Esophagus squamous epithelium (tissue), 5 donors: Measurements from ENCODE around the gene GOLGA6L22. TPM values are rescaled to one million over a fixed set of nuclear protein-coding genes. Genes with fewer than 3 reads are reported as not detected.
A peak's percentile ranks its signal among the peaks of the same experiment; 100 is the strongest.
"Not testable (repeated sequence)": the region's sequence is repeated elsewhere in the genome, so short reads cannot be mapped to it uniquely, and the experiment has no call there.

Experiments
- DNase-seq: peaks from one replicate; lab custom pipeline; 2025; lab: John Stamatoyannopoulos, UW
- H3K27ac ChIP-seq, 4 donors: fragments of 200-600 bp; sonication (generic); one replicate each; pipeline ENCODE4 v1.5.1; 2016 to 2019; ENCODE audit warnings: mild to moderate bottlenecking in 1 of 4
- H3K27me3 ChIP-seq, 4 donors: fragments of 200-600 bp; sonication (generic); 1 replicate in 3 of 4; 2 replicates in 1 of 4; pipeline versions ENCODE4 v1.5.1 to v1.6.0; 2017 to 2021; ENCODE audit warnings: antibody characterized with exemption in 1 of 4
- H3K36me3 ChIP-seq, 3 donors: fragments of 200-600 bp; sonication (generic); one replicate each; pipeline ENCODE4 v1.5.1; 2016 to 2019
- H3K4me1 ChIP-seq, 3 donors: fragments of 200-600 bp; sonication (generic); one replicate each; pipeline ENCODE4 v1.5.1; 2017 to 2019
- H3K4me3 ChIP-seq, 4 donors: fragments of 200-600 bp; sonication (generic); 1 replicate in 3 of 4; 2 replicates in 1 of 4; pipeline ENCODE4 v1.5.1; 2016 to 2019; ENCODE audit warnings: mild to moderate bottlenecking in 2 of 4, moderate library complexity in 1 of 4
- H3K9me3 ChIP-seq, 3 donors: fragments of 200-600 bp; sonication (generic); one replicate each; pipeline ENCODE4 v1.5.1; 2016 to 2019
- WGBS, 2 donors: methylation state at CpG; one replicate each; pipeline ENCODE4 v1.1.5; 2018; 5-methylcytosine and 5-hydroxymethylcytosine counted together
- intact Hi-C: fragments of 100-400 bp; cut with DNase I; formaldehyde crosslinking; loops from one replicate; pipeline ENCODE4 v1.15.0; 2022
- total RNA-seq, 4 donors: library from RNA; depleted of rRNA; stranded (reverse); fragments of >200 nt; gene quantifications; one replicate each; pipeline ENCODE4 v1.1.0, GENCODE V29; 2016
- donor health status: DM: yes; HTN: yes; CAD: no.

GOLGA6L22 gene
- total RNA-seq: not detected

- H3K9me3 ChIP-seq, H3K27ac ChIP-seq, H3K4me3 ChIP-seq, H3K4me1 ChIP-seq, H3K27me3 ChIP-seq, H3K36me3 ChIP-seq, DNase-seq, intact Hi-C loops: not testable (repeated sequence)
- no CpG with 5 or more reads among the region's 7 CpGs for WGBS, 2 donors
Measured at GRCh38 chr15:22458603-22459002, at the start of gene GOLGA6L22. GOLGA6L22 (plus strand) TSS chr15:22458903; CDS start chr15:22458994, 91 bp downstream.

- H3K27ac ChIP-seq, H3K4me1 ChIP-seq, H3K9me3 ChIP-seq, H3K36me3 ChIP-seq, H3K4me3 ChIP-seq, DNase-seq, intact Hi-C loops, H3K27me3 ChIP-seq: not testable (repeated sequence)
- WGBS, 2 donors: no CpG with 5 or more reads among the region's 19 CpGs
Measured at GRCh38 chr15:22417288-22417687, 41.4 kb upstream of the GOLGA6L22 start.

- H3K4me1 ChIP-seq, H3K27ac ChIP-seq, H3K27me3 ChIP-seq, DNase-seq, H3K4me3 ChIP-seq, H3K9me3 ChIP-seq, H3K36me3 ChIP-seq, intact Hi-C loops: not testable (repeated sequence)
- no CpG with 5 or more reads among the region's 22 CpGs for WGBS, 2 donors
Measured at GRCh38 chr15:22417795-22418194, 40.9 kb upstream of the GOLGA6L22 start.

GRCh38 chr15:22418212-22418611, 40.5 kb upstream of the GOLGA6L22 start:
- H3K4me1 ChIP-seq, H3K4me3 ChIP-seq, H3K36me3 ChIP-seq, H3K27me3 ChIP-seq, intact Hi-C loops, H3K27ac ChIP-seq, H3K9me3 ChIP-seq, DNase-seq: not testable (repeated sequence)
- no CpG with 5 or more reads among the region's 29 CpGs for WGBS, 2 donors

GRCh38 chr15:22418666-22419065, 40.0 kb upstream of the GOLGA6L22 start:
- H3K36me3 ChIP-seq, DNase-seq, H3K9me3 ChIP-seq, intact Hi-C loops, H3K27ac ChIP-seq, H3K4me3 ChIP-seq, H3K4me1 ChIP-seq, H3K27me3 ChIP-seq: not testable (repeated sequence)
- WGBS, 2 donors: no CpG with 5 or more reads among the region's 33 CpGs

GRCh38 chr15:22420340-22420739, 38.4 kb upstream of the GOLGA6L22 start:
- H3K4me1 ChIP-seq, H3K36me3 ChIP-seq, DNase-seq, H3K4me3 ChIP-seq, intact Hi-C loops, H3K27ac ChIP-seq, H3K27me3 ChIP-seq, H3K9me3 ChIP-seq: not testable (repeated sequence)
- no CpG with 5 or more reads among the region's 13 CpGs for whole genome bisulfite sequencing, 2 donors

- H3K4me1 ChIP-seq, H3K27me3 ChIP-seq, H3K4me3 ChIP-seq, H3K9me3 ChIP-seq, intact Hi-C loops, H3K36me3 ChIP-seq, H3K27ac ChIP-seq, DNase-seq: not testable (repeated sequence)
- no CpG with 5 or more reads among the region's 11 CpGs for WGBS, 2 donors
Measured at GRCh38 chr15:22429426-22429825, 29.3 kb upstream of the GOLGA6L22 start.

- WGBS, 2 donors: 70% methylated on average over 5 of the region's 8 CpGs; no CpG with 5 or more reads in 1 of the 2 donors
- intact Hi-C loops: not testable (repeated sequence)
Measured at GRCh38 chr15:22431687-22432086, 27.0 kb upstream of the GOLGA6L22 start.

GRCh38 chr15:22494490-22495113, 35.9 kb downstream of the GOLGA6L22 start:
- H3K27ac ChIP-seq: peak overlapping the region; percentile 58 to 73 (median 70)
- intact Hi-C loops, H3K9me3 ChIP-seq, DNase-seq, H3K36me3 ChIP-seq, H3K27me3 ChIP-seq, H3K4me1 ChIP-seq: not testable (repeated sequence)
- peak overlapping the region; percentile 29 to 63 (median 44) for H3K4me3 ChIP-seq
- WGBS, 2 donors: no CpG with 5 or more reads among the region's 86 CpGs

More at GRCh38 chr15:22431687-22432086, 27.0 kb upstream of the GOLGA6L22 start:
- not testable (repeated sequence) for H3K27me3 ChIP-seq, H3K4me3 ChIP-seq, H3K27ac ChIP-seq, H3K4me1 ChIP-seq, H3K36me3 ChIP-seq, DNase-seq, H3K9me3 ChIP-seq

GRCh38 chr15:22497200-22497599, 38.5 kb downstream of the GOLGA6L22 start:
- intact Hi-C loops, H3K9me3 ChIP-seq, H3K27me3 ChIP-seq, H3K27ac ChIP-seq, H3K4me3 ChIP-seq, H3K36me3 ChIP-seq, DNase-seq, H3K4me1 ChIP-seq: not testable (repeated sequence)
- WGBS, 2 donors: no CpG with 5 or more reads among the region's 4 CpGs

- H3K9me3 ChIP-seq, DNase-seq, H3K4me1 ChIP-seq, H3K36me3 ChIP-seq, intact Hi-C loops, H3K4me3 ChIP-seq, H3K27ac ChIP-seq, H3K27me3 ChIP-seq: not testable (repeated sequence)
- no CpG with 5 or more reads among the region's 5 CpGs for WGBS, 2 donors
Measured at GRCh38 chr15:22498220-22498925, 39.7 kb downstream of the GOLGA6L22 start.

- H3K9me3 ChIP-seq, DNase-seq, H3K36me3 ChIP-seq, intact Hi-C loops, H3K4me1 ChIP-seq, H3K4me3 ChIP-seq, H3K27ac ChIP-seq, H3K27me3 ChIP-seq: not testable (repeated sequence)
- WGBS, 2 donors: no CpG with 5 or more reads among the region's 10 CpGs
Measured at GRCh38 chr15:22502272-22502671, 43.6 kb downstream of the GOLGA6L22 start.

- DNase-seq, H3K4me1 ChIP-seq, H3K27me3 ChIP-seq, H3K27ac ChIP-seq, H3K9me3 ChIP-seq, H3K4me3 ChIP-seq, intact Hi-C loops: not testable (repeated sequence)
- peaks cover 0 to 19% (median 0%) of the 10 kb centered on the region in 3 donors for H3K36me3 ChIP-seq
- 100% methylated on average over 2 of the region's 9 CpGs; no CpG with 5 or more reads in 1 of the 2 donors for WGBS, 2 donors
Measured at GRCh38 chr15:22506959-22507358, 48.3 kb downstream of the GOLGA6L22 start.
